LoVo (cell line): Measurements from ENCODE around the gene VRK2.
"Not testable (repeated sequence)": the region's sequence is repeated elsewhere in the genome, so short reads cannot be mapped to it uniquely, and the experiment has no call there.

Experiments used
- DNase-seq: peaks from one replicate; pipeline ENCODE4 v3.0.0-alpha.2; 2016; ENCODE audit warnings: low spot score

VRK2 gene

GRCh38 chr2:58109481-58109880, 62.9 kb downstream of the VRK2 start:
- DNase-seq: no peak

DNA sequence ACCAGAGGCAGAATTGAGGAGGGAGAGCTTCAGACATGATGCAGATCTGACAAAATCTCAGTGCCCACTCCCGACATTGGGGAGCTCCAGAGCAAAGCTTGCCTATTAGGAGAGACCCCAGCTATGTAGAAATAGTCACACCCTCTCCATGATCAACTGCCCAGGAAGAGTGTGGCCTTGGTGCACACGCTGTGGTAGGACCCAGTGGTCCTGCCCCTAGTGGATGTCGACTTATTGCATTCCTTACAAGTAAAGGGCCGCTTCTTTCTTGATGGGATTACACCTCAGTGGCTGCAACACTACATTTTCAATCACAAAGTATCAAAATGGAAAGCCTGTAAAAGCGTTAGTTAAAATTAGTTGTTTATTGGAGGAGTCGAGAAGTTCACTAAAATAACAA, 64.2 kb downstream of the VRK2 start:
- DNase-seq: no peak

DNA sequence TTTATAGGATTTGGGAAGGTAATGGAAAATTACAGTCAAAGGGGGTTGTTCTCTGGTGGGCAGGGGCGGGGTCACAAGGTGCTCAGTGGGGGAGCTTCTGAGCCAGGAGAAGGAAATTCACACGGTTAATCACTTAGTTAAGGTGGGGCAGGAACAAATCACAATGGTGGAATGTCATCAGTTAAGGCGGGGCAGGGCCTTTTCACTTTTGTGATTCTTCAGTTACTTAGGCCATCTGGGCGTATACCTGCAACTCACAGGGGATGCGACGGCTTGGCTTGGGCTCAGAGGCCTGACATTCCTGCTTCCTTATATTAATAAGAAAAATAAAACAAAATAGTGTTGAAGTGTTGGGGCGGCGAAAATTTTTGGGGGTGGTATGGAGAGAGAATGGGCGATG, 67.0 kb downstream of the VRK2 start:
- DNase-seq: peak; percentile 56

GRCh38 chr2:58120626-58121229, 74.1 kb downstream of the VRK2 start:
- no peak for DNase-seq

DNA sequence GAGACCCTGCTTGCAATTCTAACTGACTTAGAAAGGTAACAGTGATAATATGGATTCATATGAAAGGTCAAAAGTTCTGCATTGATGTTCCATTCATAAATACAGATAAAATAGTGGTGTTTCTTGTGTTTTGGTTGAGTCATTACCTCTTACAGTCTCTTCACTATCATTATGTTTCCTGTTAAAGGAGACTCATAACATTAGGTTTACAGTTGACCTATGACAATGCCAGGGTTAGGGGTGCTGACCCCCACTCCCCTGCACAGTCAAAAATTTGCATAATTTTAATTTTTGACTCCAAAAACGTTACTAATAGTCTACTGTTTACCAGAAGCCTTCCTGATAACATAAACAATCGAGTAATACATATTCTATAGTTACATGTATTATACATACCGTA, 75.4 kb downstream of the VRK2 start:
- no peak for DNase-seq

GRCh38 chr2:58122540-58122939, 75.9 kb downstream of the VRK2 start:
- no peak for DNase-seq

- DNase-seq: no peak
Measured at GRCh38 chr2:58127111-58127510, 80.5 kb downstream of the VRK2 start.

DNA sequence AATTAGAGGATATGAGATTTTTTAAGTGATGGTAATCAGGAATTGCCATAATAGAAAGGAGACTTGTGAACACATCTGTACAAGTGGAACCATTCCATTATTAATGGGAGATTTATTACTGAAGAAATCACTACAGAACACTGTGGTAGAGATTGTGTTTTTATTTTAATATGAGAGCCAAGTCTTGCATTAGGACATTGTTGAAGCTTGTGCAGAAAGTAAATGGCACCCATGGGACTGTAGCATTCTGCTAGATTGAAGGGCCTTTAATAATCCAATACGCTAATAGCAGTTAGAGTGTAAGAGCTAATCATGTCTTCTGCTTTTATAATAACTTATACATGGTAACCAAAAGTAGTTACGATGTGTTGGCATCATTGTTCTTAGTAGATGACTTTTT, 83.6 kb downstream of the VRK2 start:
- no peak for DNase-seq

DNA sequence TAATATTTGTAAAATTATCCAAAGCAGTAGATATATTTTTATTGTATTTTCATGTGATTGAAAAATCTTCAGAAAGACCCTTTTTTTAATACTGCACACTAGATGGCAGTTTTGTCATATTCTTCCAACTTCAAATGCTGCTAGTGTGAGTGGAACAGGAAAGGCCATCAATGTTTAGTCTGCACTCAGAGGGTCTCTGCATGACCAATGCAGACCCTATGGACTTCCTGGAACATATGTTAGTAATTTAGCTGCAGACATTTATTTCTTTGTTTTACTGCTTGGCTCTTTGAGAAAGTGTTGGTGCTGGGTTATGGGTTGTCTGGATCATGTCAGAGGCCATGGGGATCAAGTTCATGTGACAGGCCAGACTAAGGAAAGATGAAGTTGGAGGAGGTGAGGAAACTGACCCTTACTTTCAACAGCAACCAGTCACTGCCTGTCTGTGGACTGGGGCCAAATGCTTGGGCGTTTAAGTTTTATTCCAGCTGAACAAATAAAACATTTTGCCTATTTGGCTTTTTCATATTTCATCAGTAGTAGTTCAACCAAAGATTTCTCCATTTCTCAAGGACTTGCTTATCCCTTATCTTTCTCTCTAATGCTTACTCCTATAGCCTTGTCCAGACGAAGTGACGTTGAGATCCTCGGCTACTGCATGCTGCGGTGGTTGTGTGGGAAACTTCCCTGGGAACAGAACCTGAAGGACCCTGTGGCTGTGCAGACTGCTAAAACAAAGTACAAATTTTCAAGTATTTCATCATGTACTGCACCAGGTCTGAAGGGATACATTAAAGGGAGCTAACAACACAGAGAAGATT, 84.8 kb downstream of the VRK2 start:
- no peak for DNase-seq

- no peak for DNase-seq
Measured at GRCh38 chr2:58133395-58133794, 86.8 kb downstream of the VRK2 start.

DNA sequence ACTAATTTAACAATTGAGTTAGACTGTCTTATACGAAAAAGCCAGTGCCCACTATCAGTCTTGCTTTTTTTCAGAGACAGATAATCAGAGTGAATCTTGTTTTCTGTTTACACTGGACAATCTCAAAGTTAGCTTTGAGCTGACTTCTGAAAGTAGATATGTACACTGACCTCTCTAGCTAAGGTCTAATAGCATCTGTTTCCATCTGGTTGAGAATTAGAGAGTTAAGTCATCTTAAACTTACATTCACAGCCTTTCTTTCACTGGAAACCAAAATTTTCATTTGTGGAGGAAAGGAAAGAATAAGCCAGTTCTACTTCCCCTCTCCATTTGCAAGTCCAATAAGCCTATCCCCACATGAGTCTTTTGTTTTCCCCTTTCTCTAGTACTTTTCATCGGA, 89.3 kb downstream of the VRK2 start:
- no peak for DNase-seq

DNA sequence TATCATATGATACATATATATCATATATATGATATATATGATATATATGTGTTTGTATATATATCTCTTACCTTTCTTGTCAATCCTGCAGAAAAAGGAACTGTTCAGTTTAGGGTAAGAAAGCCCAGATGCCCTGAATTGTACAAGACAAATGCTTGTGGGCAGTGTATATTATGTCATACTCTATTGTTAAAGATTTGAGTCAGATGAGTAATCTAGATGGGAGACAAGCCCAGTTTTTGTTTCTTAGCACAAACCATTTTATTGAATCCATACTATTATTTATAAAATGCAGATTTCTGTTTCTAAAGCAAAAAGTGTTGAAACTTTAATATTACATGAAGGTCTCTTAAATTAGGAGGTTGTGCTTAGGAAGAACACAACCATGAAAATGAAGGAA, 90.6 kb downstream of the VRK2 start:
- no peak for DNase-seq

GRCh38 chr2:58137856-58138255, 91.2 kb downstream of the VRK2 start:
- DNase-seq: no peak

DNA sequence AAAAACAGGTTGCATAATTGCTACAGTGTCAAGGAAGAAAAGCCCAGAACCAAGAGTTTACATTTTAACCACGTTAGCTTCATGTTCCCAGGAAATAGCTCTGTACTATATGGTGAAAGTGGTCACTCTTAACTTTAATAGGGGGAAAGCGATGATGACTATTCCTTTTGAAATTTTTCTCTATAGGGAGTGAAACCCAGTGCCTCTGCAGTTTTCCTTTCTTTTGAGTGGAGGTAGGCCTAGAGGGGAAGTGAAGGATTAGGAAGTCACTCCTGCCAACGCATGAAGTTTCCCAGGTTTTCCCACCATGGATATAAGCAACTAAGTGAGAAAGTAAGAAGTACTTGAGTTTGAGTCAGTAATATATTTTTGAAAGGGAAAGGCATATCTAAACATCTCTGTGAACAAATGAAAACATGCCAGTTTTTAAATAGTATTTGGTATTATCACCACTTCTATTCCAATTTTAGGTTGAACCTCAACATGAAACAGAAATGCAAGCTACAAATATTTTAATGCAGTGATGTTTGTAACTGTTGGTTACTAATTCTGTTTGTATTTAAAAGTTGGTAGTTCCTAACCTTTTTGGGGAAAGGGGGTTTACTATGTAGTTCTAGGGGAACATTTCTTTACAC, 91.9 kb downstream of the VRK2 start:
- no peak for DNase-seq

DNA sequence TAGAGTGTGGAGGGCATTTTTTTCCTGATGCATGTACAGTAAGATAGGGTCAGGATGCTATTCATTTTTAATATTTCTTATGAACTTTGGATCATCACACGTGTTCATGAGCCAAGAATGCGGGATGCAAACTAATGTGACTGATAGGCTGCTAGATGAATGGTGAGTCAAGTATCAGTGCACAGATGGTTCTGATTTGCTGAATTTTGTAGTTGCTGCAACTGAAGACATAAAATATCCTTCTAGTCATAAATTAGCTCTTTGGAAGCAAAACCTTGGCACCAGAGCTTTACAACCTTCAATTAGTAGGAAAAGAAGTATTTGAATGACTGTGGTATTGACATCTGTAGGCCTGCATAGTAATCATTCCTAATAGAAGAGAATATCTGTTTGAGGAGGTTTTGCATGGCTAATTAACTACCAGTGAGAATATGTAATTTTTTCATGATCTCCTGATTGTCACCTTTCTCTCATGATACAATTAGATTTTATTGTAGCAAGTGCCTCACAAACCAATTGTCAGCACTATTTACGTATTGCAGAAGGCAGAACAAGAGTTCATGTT, 94.0 kb downstream of the VRK2 start:
- no peak for DNase-seq

- not testable (repeated sequence) for DNase-seq
Measured at GRCh38 chr2:58145769-58146168, 99.2 kb downstream of the VRK2 start.

DNA sequence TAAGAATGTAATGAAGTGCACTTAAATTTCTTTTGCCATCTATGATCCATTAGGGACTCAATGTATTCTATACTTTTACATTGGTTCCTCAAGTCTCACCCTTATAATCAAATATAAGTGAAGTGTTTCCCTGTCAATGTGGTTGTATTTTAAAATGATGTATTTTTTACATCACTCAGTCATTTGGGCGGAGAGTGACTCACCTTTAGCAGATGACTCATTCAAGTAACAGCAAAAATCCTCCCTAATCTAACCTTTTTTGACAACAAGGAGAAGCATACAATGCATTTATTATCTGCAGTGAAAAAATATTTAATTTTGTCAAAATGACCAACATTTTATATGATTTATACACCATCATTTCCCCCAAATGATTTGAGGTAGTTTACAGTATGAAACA, 100.1 kb downstream of the VRK2 start:
- DNase-seq: peak; percentile 11

DNA sequence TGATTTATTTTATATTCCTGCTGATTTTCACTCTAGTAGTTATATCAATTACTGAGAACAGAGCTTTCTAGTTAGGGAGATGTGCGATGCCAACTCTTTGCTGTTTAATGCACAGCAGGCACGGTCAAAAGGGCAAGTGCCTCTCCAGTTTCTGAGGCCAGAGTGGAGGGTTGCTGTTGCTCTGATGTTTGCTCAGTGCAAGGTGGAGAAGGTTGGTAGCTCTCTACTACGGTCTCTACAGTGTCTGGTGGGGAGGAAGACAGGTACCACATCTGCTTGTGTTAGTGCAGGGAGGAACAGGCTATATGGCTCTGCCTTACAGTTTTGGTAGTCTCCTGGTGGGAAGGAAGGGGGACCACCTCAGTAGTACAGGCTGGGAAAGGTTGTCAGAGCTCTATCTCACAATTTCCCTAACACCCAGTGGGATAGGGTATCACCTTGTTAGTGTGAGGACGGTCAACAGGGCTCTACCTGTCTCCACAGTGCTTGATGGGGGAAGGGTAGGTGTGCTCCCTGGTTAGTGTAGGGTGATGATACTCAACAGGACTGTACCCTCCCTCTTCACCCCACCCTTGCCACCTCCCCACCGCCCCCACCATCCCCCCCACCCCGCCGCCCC, 108.7 kb downstream of the VRK2 start:
- DNase-seq: no peak

- no peak for DNase-seq
Measured at GRCh38 chr2:58156780-58157179, 110.2 kb downstream of the VRK2 start.

GRCh38 chr2:58157754-58158153, 111.1 kb downstream of the VRK2 start:
- DNase-seq: no peak

DNA sequence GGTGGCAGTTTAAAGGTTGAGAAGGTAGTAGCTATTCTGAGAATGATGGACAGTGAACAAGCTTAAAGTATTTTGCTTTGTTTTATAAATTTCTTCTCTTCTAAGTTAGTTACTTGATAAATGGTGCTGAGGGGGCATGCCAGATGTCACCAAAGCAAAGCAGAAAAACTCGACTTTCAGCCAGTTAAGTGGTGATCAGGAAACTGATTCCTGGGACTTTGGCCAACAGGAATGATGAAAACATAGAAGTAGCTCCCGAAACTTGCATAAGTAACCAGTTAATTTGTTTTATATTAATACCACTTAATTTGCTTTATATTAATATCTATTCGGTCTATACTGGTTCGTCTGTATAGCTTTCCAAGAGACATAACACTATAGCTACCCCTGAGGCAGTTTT, 111.9 kb downstream of the VRK2 start:
- DNase-seq: no peak

GRCh38 chr2:58163913-58164312, 117.3 kb downstream of the VRK2 start:
- DNase-seq: no peak

GRCh38 chr2:58168130-58168529, 121.5 kb downstream of the VRK2 start:
- not testable (repeated sequence) for DNase-seq
